Right ventricle myocardium inferior (tissue), 1 donor: ENCODE measurements around the gene TSPAN12. TPM values are rescaled to one million over a fixed set of nuclear protein-coding genes. Genes with fewer than 3 reads are reported as not detected.
A peak's percentile ranks its signal among the peaks of the same experiment; 100 is the strongest.
"Not testable (repeated sequence)": the region's sequence is repeated elsewhere in the genome, so short reads cannot be mapped to it uniquely, and the experiment has no call there.

Experiments
- ATAC-seq: fragments of 200-7000 bp; cut with Tn5 transposase; one replicate; pipeline ENCODE4 v1.9.1; 2020; ENCODE audit warnings: mild to moderate bottlenecking, moderate library complexity
- DNase-seq: peaks from one replicate; pipeline ENCODE4 v3.0.0; 2021; ENCODE audit errors: missing footprints
- intact Hi-C: fragments of 100-400 bp; cut with DNase I; formaldehyde crosslinking; loops from one replicate; pipeline ENCODE4 v1.11.0; 2022
- long read RNA-seq: library from polyadenylated mRNA; unstranded; transcript quantifications from one replicate; pipeline ENCODE4 v2.0.0, GENCODE V29; 2021
- total RNA-seq: library from RNA; stranded (reverse); fragmentation: NEBNext Ultra II Directional; extraction: Animal tissue kit (Norgen Biotek cat#: 25700); gene quantifications from one replicate; pipeline ENCODE4 v1.2.1, GENCODE V29; 2021
- donor health status: DM: no; HTN: yes; CAD: no; lungs with severe emphysema.

The TSPAN12 gene
- total RNA-seq = 61.4 TPM
- long read RNA-seq, transcript TSPAN12-201 (8 exons, 2,798 nt) = major isoform, 52 of 68 reads
- long read RNA-seq, partial matches to known transcripts = 3 of 68 reads
- long read RNA-seq, other reads (novel, unspliced or antisense) = 13 of 68 reads

GRCh38 chr7:120857588-120858573 lies at the start of gene TSPAN12:
Gene TSPAN12, minus strand, starts transcription at chr7:120858144. Its CDS starts 1,381 bp downstream, at chr7:120856763.
- intact Hi-C loops = loop anchor here (1.0 to 5.0 kb wide), 3 partner anchors 50 to 93 kb away; partner anchors contain the start of gene ING3
- peak; percentile 91 for DNase-seq
- peak; percentile 96 for ATAC-seq

- ATAC-seq (no peak), DNase-seq (no peak)
- intact Hi-C loops = no loop called here
Measured at GRCh38 chr7:120898715-120899499, 41.0 kb upstream of the TSPAN12 start.

GRCh38 chr7:120895253-120895652 lies 37.3 kb upstream of the TSPAN12 start:
- ATAC-seq, intact Hi-C loops, DNase-seq: not testable (repeated sequence)

GRCh38 chr7:120885602-120886001 lies 27.7 kb upstream of the TSPAN12 start:
- intact Hi-C loops, ATAC-seq, DNase-seq: not testable (repeated sequence)

GRCh38 chr7:120877701-120878100 lies 19.8 kb upstream of the TSPAN12 start:
- ATAC-seq = no peak
- DNase-seq = no peak
- intact Hi-C loops = no loop called here

- intact Hi-C loops = no loop called here
- ATAC-seq = no peak
Measured at GRCh38 chr7:120876922-120877321, 19.0 kb upstream of the TSPAN12 start.

GRCh38 chr7:120874722-120875121 lies 16.8 kb upstream of the TSPAN12 start:
- intact Hi-C loops = no loop called here
- ATAC-seq = no peak
- DNase-seq = no peak

More at GRCh38 chr7:120876922-120877321, 19.0 kb upstream of the TSPAN12 start:
- no peak for DNase-seq

- ATAC-seq = no peak
- no peak for DNase-seq
- intact Hi-C loops = no loop called here
Measured at GRCh38 chr7:120874016-120874415, 16.1 kb upstream of the TSPAN12 start.

- ATAC-seq (no peak), DNase-seq (no peak)
- intact Hi-C loops = no loop called here
Measured at GRCh38 chr7:120873401-120873800, 15.5 kb upstream of the TSPAN12 start.

- intact Hi-C loops = no loop called here
- DNase-seq = no peak
- no peak for ATAC-seq
Measured at GRCh38 chr7:120869700-120870099, 11.8 kb upstream of the TSPAN12 start.

GRCh38 chr7:120867932-120868331 lies 10.0 kb upstream of the TSPAN12 start:
- intact Hi-C loops = no loop called here
- ATAC-seq = no peak
- no peak for DNase-seq

GRCh38 chr7:120865191-120865981 lies 7.4 kb upstream of the TSPAN12 start:
- no peak for DNase-seq
- intact Hi-C loops = no loop called here
- ATAC-seq = no peak

GRCh38 chr7:120864141-120864900 lies 6.4 kb upstream of the TSPAN12 start:
- DNase-seq = no peak
- intact Hi-C loops = no loop called here
- no peak for ATAC-seq

GRCh38 chr7:120862987-120863590 lies 5.1 kb upstream of the TSPAN12 start:
- no peak for ATAC-seq
- DNase-seq = no peak
- intact Hi-C loops = no loop called here

GRCh38 chr7:120860156-120860555 lies 2.2 kb upstream of the TSPAN12 start:
- intact Hi-C loops = no loop called here
- ATAC-seq = no peak
- DNase-seq = no peak

- ATAC-seq (no peak), DNase-seq (no peak)
- intact Hi-C loops = loop anchor here (5.0 kb wide), 1 partner anchor 67 kb away; no protein-coding TSS in a partner anchor
Measured at GRCh38 chr7:120859459-120859858, 1.5 kb upstream of the TSPAN12 start.
